Uterus (tissue), 2 donors: ENCODE measurements around the gene NUBP2.

Experiments
- POLR2A ChIP-seq, 2 donors: fragments of 450-650 bp; IDR thresholded peaks; one replicate each; pipeline ENCODE4 v1.6.1; 2016; ENCODE audit warnings: antibody characterized with exemption in 2 of 2, mild to moderate bottlenecking in 1 of 2, moderate library complexity in 1 of 2
- TF ChIP-seq, protein P1 (sequence below), 4 experiments: fragments of 200-600 bp in 2 of 4; fragments of 450-650 bp in 2 of 4; sonication (generic) in 2 of 4; IDR thresholded peaks; one replicate each; pipeline ENCODE4 v1.5.1; 2016 to 2019; ENCODE audit warnings: antibody characterized with exemption in 4 of 4, mild to moderate bottlenecking in 2 of 4, moderate library complexity in 1 of 4

DNA sequence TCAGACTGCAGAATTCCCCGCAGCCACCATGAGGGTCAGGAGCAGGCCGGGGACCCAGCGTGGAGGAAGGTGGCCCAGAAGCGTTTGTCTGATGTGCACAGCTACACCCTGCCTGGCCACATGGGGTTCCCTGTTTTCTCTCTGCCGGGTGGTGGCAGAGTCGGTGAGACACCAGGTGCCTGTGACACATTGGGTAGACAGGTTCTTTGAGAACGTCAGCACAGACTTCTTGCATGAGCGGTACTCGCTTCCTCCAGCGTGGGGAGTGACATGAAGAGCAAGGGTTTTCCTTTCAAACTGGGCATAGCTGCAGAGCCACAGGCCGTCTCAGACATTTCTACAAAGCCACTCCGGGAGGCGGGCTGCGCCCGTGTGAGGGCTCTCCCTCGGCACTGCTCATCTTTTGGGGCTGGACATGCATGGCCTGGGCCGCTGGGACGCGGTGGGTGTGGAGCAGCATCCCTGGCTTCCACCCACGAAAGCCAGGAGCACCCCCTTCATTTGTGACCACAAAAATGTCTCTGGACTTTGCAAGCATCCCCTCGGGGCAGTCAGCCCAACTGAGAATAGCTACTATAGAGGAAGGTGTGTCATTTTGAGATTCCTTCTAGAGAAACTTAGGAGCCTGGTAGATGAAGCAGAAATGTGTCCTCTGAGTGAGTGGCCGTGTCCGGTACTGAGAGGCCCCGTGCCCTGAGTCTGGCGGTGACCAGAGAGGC, 37.4 kb upstream of the NUBP2 start:
- TF ChIP-seq, protein P1, sequence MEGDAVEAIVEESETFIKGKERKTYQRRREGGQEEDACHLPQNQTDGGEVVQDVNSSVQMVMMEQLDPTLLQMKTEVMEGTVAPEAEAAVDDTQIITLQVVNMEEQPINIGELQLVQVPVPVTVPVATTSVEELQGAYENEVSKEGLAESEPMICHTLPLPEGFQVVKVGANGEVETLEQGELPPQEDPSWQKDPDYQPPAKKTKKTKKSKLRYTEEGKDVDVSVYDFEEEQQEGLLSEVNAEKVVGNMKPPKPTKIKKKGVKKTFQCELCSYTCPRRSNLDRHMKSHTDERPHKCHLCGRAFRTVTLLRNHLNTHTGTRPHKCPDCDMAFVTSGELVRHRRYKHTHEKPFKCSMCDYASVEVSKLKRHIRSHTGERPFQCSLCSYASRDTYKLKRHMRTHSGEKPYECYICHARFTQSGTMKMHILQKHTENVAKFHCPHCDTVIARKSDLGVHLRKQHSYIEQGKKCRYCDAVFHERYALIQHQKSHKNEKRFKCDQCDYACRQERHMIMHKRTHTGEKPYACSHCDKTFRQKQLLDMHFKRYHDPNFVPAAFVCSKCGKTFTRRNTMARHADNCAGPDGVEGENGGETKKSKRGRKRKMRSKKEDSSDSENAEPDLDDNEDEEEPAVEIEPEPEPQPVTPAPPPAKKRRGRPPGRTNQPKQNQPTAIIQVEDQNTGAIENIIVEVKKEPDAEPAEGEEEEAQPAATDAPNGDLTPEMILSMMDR (IDR thresholded peaks at IDR 0.05), result no peak
- TF ChIP-seq POLR2A (IDR thresholded peaks at IDR 0.05), result no peak
